SIG-M5 treated with dmso at 0.1 percent for 504 hours (cell line): ENCODE results near the gene FCHSD2.
A peak's percentile ranks its signal among the peaks of the same experiment; 100 is the strongest.
"Not testable (repeated sequence)": the region's sequence is repeated elsewhere in the genome, so short reads cannot be mapped to it uniquely, and the experiment has no call there.

Experiments
- DNase-seq: peaks from one replicate; lab custom pipeline; 2025; ENCODE audit not compliant: unreplicated experiment; lab: John Stamatoyannopoulos, UW

Gene FCHSD2

DNA sequence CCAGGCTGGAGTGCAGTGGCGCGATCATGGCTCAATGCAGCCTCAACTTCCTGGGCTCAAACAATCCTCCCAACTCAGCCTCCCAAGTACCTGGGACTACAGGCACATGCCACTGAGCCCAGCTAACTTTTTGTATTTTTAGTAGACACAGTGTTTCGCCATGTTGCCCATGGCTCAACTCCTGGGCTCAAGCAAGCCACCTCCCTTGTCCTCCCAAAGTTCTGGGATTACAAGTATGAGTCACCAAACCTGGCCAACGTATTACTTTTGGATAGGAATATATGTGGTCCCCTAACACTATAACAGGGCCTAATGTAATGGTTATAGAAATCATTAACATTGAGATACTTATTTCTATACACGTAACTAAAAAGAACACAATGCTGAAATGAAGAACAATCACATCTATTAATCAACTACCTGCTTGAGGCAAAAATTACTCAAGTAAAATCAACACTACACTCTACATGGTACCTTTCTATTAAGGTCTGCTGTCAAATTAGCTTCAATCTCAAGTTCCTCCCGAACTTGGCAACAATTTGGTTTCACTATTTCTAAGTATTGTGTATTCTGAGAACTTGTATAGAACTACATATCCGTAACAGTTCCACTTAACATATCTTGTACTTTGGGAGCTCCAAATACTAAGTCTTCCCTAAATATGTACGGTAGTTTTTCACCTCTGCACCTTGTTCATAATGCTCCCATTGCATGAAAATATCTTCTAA lies 124.9 kb downstream of the FCHSD2 start:
- no peak for DNase-seq

DNA sequence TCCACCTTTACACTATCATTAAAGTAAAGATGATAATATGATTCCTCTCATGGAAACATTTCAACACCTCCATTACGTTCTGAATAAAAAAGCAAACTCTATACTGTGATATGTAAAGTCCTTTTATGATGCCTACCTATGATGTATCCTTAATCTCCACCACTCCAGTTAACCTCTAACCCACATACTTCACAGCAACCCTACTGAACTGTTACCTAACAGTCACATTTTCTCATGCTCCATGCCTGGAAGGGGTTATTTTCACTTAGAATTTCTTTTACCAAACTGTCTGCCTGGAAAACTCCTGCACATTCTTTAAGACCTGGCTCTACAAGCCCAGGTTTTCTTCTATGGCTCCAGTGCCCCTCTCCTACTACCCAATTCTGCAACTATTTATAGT lies 129.1 kb downstream of the FCHSD2 start:
- DNase-seq = no peak

DNA sequence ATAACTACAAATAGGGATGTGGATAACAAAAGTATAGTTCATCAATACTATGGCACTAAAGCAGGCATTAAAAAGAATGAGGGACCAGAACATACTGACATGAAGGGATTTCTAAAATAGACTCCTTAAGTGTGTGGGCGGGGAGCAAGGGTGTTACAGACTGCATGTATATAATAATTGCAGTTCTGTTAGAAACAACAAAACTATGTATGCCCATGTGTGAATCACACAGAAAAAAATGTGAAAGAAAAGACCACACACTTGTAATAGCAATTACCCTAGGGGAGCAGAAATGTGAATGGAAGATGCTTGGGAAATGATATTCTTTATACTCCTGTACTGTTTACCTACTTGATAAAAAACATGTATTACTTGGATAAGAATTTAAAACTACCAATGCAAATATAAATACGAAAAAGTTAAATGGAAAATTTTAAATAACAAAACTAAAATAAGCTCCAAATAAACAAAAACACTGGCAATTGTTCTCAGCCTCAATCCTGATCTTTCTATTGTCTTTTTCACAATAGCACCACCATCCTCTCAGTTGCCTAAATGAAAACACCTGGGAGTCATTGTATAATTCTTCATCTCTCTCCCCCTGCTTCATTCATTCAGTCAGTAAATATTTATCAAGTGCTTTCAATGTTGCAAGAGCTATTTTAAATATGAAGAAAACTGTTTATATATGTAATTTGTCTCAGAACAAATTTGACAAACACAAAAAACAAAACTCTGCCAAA lies 129.8 kb downstream of the FCHSD2 start:
- no peak for DNase-seq

DNA sequence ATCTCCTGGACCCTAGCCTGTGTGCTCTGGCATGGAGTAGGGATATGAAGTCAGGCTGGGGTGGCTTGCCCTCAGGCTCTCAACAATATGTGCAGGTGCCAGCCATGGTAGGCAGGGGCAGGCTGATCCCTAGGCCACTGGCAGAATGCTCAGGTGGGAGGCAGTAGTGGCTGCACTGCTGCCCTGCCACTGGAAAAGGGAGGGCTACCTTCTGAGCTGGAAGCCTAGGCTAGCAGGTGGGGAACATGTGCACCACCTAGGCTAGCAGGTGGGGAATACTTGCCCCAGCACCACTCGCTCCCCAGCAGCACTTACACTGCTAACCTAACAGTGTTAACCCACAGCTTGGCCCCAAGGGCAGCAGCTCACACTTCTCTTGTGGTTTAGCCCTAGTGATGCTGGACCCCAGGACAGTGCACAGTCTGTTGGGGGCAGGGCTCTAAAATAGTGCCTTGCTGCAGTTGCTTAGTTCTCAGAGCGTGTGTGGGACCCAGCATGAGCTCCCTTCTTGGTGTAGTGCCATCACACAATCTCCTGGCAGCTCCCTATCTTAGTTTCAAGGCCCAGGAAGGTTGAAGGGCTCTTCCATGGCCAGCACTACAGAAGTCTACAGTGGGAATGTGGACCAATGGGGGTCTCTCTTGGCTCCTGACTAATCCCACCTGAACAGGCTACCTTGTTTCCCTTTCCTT lies 130.8 kb downstream of the FCHSD2 start:
- no peak for DNase-seq

DNA sequence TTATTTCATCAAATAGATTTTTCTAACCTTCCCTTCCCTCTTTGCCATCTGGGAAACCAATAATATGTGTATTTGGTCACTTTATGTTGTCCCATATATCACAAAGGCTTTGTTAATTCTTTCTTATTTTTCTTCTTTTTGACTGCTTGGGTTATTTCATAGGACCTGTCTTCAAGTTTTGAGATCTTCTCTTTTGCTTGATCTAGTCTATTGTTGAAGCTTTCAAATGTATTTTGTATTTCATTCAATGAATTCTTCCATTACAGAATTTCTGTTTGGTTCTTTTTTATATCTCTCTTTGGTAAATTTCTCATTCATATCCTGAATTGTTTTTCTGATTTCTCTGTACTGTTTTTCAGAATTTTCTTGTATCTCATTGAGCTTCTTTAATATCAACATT lies 132.1 kb downstream of the FCHSD2 start:
- no peak for DNase-seq

DNA sequence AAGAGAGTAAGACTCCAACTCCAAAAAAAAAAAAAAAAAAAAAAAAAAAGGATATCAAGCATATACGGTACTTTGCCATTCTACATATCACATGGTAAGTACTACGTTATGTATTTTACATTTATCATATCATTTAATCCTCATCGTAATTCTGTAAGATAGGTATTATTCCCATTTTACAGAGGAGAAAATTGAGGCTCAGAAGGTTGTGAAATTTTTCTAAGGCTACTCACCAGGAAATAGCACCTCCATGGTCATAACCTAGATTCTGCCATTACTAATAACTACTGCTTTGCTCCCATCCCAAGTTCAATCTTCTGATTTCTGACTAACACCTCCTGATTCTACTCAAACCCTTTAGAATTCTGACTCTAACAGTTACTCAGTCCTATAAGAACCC lies 138.0 kb downstream of the FCHSD2 start:
- DNase-seq = no peak

DNA sequence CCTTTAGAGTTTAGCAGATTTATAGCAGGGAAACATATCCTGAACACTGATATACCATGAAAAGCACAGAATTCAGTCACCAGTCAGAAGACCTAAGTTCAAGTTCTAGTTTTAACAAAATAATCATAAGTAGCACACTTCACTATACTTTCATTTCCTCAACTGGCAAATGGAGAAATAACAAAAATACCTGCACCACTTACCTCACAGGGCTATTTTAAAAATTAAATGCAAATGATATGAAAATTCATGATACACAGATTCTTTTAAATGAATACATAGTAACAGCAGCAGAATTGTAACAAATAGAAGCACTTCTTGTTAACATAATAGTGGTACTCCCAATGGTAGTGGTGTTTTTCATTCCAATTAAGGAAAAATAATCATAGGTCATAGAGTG lies 139.0 kb downstream of the FCHSD2 start:
- DNase-seq = no peak

DNA sequence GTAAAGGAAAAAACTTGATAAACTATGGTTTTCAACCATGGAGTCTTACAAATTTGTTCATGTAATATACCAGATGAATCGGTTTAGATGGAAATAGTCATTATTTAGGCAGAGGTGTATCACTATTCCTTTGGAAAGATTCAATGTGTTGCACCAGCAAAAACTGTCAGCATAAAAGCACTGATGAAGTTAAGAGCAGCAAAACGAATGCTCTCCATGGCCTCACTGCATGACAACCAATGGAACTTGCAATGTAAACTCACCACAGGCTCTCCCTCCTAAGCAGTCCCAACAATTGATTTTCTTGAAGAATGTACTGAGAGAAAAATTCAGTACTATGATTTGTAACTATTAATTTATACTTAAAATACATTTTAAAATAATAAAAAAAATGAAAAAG lies 139.9 kb downstream of the FCHSD2 start:
- no peak for DNase-seq

DNA sequence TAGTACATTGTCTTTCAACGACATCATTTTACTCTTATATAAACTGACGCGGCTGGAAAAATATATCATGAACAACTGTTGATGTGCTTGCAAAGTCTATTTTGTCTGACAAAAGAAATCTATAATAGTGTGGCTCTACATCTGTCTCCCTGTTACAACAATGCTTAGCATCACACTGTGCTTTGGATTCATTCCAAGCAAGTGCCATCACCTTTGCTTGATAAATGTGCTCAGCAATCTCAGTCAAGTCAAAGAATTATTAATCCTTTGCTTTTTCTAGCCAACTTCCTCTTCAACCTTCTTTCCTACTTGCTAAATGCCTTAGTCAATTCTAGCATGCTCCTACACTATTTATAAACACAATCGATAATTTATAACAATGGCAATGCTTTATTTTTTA lies 140.5 kb downstream of the FCHSD2 start:
- DNase-seq = no peak

DNA sequence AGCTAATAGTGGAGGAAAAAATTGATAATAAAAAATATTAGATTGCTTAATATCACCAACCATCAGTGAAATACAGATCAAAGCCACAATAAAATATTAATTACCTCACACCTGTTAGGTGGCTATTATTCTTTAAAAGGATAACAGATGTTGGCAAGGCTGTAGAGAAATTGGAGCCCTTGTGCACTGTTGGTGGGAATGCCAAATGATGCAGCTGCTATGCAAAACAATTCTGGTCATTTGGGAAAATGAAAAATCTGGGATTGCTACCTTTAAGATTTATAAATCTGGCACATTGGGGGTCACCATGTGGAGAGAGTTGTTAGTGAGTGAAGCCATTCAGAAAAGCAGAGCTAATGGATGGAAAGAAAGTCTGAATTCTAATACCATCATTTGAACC lies 143.4 kb downstream of the FCHSD2 start:
- DNase-seq = no peak

DNA sequence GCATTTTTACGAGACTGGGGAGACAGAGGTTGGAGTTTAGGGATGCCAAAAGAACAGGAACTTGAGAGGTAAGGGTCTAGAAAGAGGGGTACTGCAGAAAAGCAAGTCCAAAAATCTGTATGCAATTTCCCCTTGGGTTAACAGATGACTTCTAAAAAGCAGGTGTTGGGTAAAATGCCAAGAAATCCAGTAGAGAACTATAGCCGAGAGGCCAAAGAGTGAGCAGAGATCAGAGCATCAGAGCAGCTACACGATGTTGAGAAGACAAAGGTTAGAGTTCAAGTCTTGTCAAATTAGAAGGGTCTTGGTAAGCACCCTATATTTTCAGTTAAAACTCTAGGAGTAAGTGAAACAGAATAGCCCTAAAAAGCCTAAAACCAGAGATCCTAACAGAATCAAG lies 145.2 kb downstream of the FCHSD2 start:
- DNase-seq = no peak

DNA sequence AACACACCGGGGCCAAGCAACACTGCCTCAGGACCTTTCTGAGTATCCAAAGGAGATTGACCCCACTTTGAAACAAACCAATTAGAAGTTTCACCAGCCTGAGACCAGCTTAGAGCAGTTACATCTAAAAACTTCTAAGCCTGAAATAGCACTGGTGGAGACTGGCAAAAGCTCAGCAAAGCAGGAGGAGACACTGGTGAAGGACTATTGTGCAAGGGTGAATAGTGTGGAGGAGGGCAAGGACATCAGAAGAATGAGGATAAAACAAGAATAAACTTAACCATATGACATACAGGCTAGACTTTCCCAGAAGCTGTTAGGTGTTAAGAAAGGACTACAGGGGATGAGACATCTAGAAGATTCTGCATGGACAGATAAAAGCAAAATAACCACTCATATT lies 152.4 kb downstream of the FCHSD2 start:
- peak; percentile 68 for DNase-seq

DNA sequence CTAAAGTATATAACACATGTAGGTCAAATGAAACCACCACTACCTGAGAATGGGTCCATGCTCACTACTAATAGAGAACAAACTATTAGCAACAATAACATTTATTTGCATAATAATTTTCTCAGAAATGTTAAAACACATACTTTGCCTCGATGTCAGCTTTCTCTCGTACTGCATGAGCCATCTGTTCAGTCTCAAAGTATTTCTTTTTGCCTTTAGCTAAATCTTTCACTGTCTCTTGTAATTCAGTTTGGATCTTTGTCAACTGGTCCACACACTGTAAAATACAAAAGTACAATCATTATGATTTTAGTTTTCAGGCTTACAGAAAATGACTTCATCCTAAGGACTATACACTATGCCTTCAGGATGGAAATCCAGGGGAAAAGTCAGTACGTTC lies 153.3 kb downstream of the FCHSD2 start:
- DNase-seq = no peak

DNA sequence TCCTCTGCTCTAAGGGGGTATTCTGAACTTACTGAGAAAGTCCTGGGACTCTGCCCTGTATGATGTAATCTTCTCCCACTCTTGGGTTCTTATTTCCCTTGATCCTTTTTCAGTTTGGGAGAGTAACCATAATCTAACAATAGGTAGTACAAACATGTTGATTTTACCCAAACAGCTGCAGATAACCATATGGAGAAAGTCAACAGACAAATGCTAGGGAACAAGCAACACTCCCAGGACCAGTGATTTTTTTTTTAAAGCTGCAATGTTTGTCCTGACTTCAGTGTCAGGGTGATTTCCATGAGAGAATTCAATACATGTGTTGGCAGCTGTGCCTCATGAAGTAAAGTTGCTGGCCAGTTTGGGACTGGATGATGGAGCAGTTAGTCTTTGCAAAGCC lies 156.5 kb downstream of the FCHSD2 start:
- DNase-seq = no peak

DNA sequence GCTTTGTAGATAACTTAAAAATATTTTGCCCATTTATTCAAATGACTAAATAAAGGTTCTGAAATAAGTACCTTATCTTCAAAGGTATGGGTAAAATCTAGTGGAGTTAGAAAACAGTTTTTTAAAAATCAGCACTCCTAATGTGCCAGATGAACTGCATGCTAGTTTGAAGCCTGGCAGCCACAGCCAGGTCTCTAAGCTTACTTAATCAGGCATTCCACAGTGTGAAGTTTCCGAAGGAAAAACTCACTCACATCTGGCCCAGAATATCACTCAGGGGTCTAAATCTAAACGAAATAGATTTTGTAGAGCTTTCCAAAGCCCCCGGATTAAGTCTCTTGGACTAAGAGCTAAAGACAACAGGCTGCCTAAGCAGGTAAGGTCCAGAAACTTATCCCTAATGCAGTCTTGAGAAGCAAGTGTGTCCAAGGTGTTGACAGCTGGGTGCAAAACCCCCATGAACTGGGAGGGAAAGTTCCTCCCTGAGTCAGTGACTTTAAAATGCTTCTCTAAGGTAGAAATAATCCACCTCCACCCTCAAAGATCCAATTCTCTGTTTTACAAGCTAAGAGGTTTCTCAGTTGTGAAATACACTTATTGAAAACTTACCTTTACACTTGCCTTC lies 157.6 kb downstream of the FCHSD2 start:
- DNase-seq = no peak

DNA sequence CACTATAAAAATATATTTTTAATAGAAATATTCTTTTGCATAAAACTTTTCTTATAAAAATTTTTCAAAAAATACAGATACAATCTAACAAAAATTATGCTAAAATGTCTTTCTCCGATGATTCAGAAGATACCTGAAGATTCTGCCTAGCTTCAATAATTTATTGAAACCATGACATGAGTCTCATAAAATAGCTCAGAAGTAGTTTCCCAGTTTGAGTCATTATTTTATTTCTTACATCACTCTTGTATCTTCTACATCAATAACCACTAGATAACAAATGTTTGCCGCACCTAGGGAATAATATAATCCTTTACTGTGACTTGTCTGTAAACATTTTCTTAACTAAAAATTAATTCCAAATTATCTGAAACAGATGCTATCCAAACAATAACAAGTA lies 158.6 kb downstream of the FCHSD2 start:
- no peak for DNase-seq

DNA sequence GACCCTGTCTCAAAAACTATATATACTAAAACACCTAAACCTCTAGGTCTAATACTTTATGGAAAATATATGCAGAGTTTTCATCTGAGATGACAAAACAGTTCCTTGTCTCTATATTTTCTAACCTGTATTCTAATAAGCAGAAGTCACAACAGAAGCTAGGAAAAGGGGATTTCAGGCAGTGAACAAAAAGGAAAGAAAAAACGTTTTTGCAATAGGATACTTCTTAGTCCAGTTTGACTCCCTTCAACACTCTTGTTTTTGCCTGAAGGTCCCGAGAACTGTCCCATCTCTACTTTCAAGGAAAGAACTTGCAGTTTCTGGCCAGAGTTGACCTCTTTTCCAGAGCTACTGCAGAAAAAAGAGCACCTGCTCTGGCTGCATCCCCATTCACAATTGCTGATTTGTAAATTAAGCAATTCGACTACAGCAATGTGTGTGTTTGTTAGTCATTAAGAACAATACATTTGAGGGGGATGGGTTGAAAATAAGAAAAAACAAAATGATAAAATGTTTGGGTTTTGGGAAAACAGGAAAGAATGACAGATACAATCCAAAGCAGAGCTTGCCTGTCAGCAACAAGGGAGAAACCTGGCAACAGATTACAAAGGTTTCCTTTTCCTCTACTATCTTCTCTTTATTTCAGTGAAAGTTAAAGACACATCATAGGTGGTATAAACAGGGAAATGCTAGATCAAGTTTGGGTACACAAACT lies 160.0 kb downstream of the FCHSD2 start:
- no peak for DNase-seq

DNA sequence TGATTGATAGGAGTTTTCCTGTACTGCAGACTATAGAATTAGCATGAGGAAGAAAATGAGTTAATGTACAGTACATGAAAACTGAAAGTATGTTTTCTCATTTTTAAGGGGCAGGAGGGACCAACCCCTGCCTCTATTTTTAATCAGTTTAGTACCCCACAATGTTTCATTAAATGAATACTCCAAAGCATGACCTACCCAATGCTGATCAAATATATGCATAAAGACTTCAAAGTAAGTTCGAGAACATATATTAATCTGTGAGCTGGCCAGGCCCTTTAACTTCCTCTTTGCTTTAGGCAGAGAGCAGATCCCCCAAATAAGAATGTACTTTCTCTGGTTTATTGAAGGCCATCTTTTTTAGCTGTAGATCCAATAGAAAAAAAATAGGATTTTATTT lies 161.0 kb downstream of the FCHSD2 start:
- DNase-seq = peak; percentile 7

DNA sequence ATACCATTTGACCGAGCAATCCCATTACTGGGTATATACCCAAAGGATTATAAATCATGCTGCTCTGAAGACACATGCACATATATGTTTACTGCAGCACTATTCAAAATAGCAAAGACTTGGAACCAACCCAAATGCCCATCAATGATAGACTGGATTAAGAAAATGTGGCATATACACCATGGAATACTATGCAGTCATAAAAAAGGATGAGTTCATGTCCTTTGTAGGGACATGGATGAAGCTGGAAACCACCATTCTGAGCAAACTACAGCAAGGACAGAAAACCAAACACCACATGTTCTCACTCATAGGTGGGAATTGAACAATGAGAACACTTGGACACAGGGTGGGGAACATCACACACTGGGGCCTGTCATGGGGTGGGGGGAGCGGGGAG lies 164.3 kb downstream of the FCHSD2 start:
- not testable (repeated sequence) for DNase-seq

DNA sequence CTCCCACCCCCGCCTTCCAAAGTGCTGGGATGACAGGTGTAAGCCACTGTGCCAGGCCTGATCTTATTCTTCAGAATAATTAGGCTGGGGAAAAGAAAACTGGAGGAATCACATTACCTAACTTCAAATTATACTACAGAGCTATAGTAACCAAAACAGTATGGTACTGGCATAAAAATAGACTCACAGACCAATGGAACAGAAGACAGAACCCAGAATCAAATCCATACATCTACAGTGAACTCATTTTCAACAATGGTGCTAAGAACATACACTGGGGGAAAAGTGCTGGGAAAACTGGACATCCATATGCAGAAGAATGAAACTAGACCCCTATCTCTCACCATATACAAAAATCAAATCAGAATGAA lies 165.6 kb downstream of the FCHSD2 start:
- not testable (repeated sequence) for DNase-seq
